ENCODE data around the gene IHH.

IHH gene

DNA sequence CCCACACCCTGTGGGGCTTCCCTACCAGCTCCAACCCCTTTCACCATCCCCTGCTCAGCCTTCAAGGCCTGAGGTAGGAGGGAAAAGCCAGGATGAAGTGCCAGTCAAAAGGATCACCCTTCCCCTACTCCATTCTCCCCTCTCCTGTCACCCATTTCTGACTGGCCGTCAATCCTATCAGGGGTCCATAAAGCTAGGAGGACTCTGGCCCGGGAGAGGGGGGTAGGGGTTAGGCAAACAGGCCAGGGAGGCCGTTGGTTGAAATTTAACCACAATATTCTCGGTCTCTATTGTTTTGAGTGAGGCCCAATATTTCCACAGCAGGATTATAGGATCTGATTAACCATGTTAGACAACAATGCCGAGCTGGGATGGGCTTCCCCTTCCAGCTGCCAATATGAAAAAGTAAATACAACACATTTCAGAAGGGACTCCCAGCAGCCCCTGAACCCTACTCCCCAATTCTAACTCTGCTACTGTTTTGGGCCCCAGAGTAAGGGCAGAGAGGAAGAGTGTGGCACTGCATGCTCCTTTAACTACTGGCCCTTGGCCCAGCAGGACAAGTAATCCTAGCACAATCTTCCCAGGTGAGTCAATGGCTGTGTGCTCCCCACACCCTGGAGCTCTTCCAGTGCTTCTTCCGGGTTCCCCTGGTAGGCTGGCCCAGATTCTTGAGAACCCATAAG is 10.6 kb upstream of the IHH start:
- Mint-ChIP-seq H3K4me3 (no peak overlapping the region), H3K4me1 (no peaks in the 10 kb centered on the region), H3K27me3 (no peaks in the 10 kb centered on the region), H3K36me3 (ENCODE audit: insufficient read depth) (peaks cover 2% of the 10 kb centered on the region), H3K27ac (ENCODE audit: low read depth) (no peak overlapping the region), H3K9me3 (no peaks in the 10 kb centered on the region)
- ATAC-seq (replicated peaks; ENCODE audit: extremely low read depth, poor library complexity, severe bottlenecking) (no peak), DNase-seq (ENCODE audit: low spot score in 2 of 2) (no peak)

DNA sequence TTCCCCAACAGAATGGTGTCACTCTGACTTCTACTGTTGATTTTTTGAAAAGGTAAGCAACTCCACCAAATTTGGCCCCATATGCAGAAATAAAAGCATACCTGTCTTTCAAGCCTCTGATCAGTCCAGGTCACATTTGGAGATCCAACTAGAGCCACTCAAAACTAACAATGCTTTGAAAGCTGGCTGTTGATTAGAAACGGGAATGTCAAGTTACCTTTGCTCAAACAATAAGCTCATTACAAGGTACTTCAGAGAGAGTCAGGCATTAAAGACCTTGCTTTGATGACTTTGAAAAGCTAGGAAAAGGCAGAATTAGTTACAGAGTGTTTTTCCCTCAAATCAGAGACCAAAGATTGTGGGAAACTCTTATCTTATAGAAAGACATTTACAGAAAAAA is 4.8 kb upstream of the IHH start:
- ATAC-seq (replicated peaks; ENCODE audit: extremely low read depth, poor library complexity, severe bottlenecking): no peak
- DNase-seq (ENCODE audit: low spot score in 2 of 2): no peak
- Mint-ChIP-seq H3K36me3 (ENCODE audit: insufficient read depth) (no peaks in the 10 kb centered on the region), H3K9me3 (no peaks in the 10 kb centered on the region), H3K4me3 (no peak overlapping the region), H3K27me3 (peaks cover 26% of the 10 kb centered on the region), H3K27ac (ENCODE audit: low read depth) (no peak overlapping the region), H3K4me1 (no peaks in the 10 kb centered on the region)

DNA sequence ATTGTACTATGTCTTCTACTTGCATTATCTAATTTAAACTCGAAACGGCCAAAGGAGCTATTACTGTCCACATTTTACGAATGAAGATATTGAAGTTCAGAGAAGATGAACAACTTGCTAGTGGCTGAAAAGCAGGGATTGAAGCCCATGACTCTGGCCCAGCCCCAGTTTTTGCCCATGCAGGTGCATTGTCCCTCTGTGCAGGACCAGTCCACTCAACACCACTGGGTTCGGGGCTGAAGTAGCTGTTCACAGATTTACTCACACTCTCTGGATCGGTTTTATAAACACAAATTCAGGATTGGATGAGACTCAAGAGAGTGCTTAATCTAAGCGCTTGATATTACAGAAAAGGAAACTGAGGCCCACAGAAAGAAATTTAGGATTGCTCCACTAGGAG is 1.4 kb upstream of the IHH start:
- Mint-ChIP-seq H3K4me3 (no peak overlapping the region), H3K4me1 (peaks cover 22% of the 10 kb centered on the region), H3K9me3 (no peaks in the 10 kb centered on the region), H3K27me3 (peaks cover 57% of the 10 kb centered on the region), H3K27ac (ENCODE audit: low read depth) (no peak overlapping the region), H3K36me3 (ENCODE audit: insufficient read depth) (peaks cover 1% of the 10 kb centered on the region)
- ATAC-seq (replicated peaks; ENCODE audit: extremely low read depth, poor library complexity, severe bottlenecking): no peak
- DNase-seq (ENCODE audit: low spot score in 2 of 2): no peak

DNA sequence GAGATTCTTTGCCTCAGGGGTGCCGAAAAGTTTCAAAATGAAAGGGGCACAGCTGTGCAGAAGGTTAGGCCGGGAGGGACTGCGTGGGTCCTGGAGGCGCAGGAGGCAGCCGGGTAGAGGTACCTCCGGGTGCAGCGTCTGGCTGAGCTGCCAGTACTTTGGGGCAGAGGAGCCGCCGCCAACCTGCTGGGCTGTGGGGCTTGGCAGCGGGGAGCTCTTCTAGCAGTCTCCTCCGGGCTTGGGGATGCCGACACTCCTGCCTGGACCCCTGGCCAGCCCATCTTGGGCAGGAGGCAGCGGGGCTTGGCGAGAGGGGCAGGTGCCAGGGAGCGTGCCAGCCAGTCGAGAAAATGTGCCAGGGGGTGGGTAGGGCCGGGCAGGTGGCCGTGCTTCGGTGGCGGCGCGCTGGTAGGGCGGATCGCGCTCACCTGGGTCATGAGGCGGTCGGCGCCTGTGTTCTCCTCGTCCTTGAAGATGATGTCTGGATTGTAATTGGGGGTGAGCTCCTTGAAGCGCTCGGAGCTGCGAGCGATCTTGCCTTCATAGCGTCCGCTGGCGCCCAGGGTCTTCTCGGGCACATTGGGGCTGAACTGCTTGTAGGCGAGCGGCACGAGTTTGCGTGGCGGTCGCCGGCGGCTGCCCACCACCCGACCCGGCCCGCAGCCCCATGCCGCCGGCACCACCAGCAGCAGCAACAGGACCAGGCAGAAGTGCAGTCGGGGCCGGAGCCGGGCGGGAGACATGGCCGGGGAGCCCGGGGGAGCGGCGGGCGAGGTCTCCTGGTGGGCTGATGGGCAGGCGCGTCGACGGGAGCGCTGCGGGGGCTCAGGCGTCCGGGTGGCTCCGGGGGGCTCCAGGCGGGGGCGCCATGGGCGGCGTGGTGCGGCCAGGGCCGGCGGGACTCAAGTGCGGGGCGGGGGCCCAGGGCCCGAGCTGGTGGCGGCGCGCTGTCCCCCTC is 717 bp downstream of the IHH start:
- Mint-ChIP-seq H3K36me3 (ENCODE audit: insufficient read depth) (peaks cover 3% of the 10 kb centered on the region), H3K27ac (ENCODE audit: low read depth) (no peak overlapping the region), H3K9me3 (no peaks in the 10 kb centered on the region), H3K4me1 (peaks cover 22% of the 10 kb centered on the region), H3K27me3 (peaks cover 77% of the 10 kb centered on the region), H3K4me3 (peak overlapping the region; percentile 58)
- ATAC-seq (replicated peaks; ENCODE audit: extremely low read depth, poor library complexity, severe bottlenecking) (no peak), DNase-seq (ENCODE audit: low spot score in 2 of 2) (no peak)

GRCh38 chr2:219059375-219059724 is 1.4 kb downstream of the IHH start:
- DNase-seq (ENCODE audit: low spot score in 2 of 2) (no peak), ATAC-seq (replicated peaks; ENCODE audit: extremely low read depth, poor library complexity, severe bottlenecking) (no peak)
- Mint-ChIP-seq H3K4me1 (peaks cover 22% of the 10 kb centered on the region), H3K27ac (ENCODE audit: low read depth) (no peak overlapping the region), H3K27me3 (peaks cover 77% of the 10 kb centered on the region), H3K36me3 (ENCODE audit: insufficient read depth) (peaks cover 3% of the 10 kb centered on the region), H3K4me3 (peak overlapping the region; percentile 58), H3K9me3 (no peaks in the 10 kb centered on the region)

DNA sequence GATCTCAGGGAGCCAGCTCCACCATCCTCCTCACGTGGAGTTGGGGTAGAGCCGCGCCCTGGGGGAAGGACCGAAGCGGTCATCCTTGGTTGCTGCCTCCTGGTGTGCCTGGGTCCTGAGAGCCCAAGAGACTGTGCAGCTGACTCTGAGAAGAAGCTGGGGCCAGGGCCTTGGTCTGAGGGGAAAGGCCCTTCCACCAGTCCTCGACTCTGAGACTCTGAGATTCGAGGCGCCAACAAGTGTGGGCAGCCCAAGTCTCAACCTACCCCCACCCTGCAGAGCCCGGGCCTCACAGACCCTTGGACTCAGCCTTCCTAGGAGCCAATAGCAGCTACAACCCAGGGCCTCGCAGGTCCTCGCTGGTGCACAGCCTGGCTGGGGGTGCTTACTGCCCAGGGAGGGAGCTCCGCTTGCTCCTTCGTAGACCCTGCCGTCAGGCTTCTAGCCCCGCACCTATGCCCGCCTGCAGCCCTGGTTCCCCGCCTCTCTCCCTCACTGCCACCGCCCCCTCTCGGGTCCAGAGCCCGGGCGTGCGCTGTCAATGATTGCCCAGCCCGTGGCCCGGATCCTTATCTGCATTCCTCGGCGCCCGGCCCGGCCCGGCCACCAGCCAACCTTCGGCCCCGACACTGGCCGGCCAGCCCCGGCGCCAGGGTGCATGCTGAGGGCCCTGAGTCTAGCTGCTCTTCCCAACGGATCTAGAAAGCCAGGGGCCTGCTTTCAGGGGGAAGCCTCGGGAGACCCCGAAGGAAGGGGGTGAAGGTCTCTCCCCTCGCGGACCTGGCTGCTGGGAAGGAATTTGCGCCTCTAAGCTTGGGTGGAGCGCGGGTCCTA is 2.0 kb downstream of the IHH start:
- Mint-ChIP-seq H3K27me3 (peaks cover 77% of the 10 kb centered on the region), H3K4me1 (peaks cover 22% of the 10 kb centered on the region), H3K4me3 (peak overlapping the region; percentile 58), H3K9me3 (no peaks in the 10 kb centered on the region), H3K36me3 (ENCODE audit: insufficient read depth) (peaks cover 3% of the 10 kb centered on the region), H3K27ac (ENCODE audit: low read depth) (no peak overlapping the region)
- ATAC-seq (replicated peaks; ENCODE audit: extremely low read depth, poor library complexity, severe bottlenecking) (no peak), DNase-seq (ENCODE audit: low spot score in 2 of 2) (no peak)

DNA sequence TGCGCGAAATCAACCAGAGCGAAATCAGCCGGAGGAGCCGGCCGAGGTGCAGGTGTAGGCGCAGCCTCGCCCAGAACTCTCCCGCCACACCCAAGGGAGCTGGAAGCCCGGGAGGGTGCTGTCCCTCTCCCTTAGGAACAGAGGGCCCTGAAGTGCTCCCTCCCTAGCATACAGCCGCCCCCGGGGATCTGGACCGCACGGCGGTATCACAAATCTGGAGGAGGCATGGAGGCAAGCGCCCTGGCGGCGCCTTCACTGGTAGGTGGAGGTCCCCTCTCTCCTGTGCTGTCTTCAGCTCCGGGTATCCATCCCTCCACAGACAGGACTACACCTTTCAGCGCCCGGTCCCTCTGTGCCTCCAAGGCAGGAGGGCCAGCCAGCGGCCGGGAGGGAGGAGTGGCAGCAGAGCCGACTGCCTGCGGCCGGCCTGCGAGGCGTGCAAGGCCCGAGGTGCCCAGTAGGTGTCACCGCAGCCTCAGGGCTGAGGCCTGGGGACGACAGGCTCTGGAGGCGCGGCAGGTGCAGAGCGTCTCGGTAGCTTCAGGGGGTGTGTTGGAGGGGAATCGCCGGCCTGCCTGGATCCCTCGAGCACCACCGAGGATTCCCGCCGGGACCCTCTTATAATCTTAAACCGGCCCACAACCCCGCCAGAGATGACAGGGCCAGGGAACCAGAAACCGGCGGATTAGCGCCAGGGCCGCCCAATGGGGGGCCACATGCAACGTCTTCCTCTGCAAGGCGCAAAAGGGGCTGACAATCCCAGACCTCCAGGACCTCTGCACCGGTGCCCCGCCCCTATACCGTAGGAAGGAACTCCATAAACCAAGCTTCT is 2.8 kb downstream of the IHH start:
- H3K4me3 Mint-ChIP-seq: peak overlapping the region; percentile 49
- peaks cover 71% of the 10 kb centered on the region for H3K27me3 Mint-ChIP-seq
- H3K36me3 Mint-ChIP-seq (ENCODE audit: insufficient read depth): peaks cover 3% of the 10 kb centered on the region
- ATAC-seq (replicated peaks; ENCODE audit: extremely low read depth, poor library complexity, severe bottlenecking) (peak; percentile 82), DNase-seq (ENCODE audit: low spot score in 2 of 2) (peak; percentile 61 to 71)
- H3K9me3 Mint-ChIP-seq: no peaks in the 10 kb centered on the region
- H3K27ac Mint-ChIP-seq (ENCODE audit: low read depth): no peak overlapping the region
- peaks cover 22% of the 10 kb centered on the region for H3K4me1 Mint-ChIP-seq

GRCh38 chr2:219056896-219057708 is 3.6 kb downstream of the IHH start:
- ATAC-seq (replicated peaks; ENCODE audit: extremely low read depth, poor library complexity, severe bottlenecking) (no peak), DNase-seq (ENCODE audit: low spot score in 2 of 2) (no peak)
- Mint-ChIP-seq H3K27me3 (peaks cover 71% of the 10 kb centered on the region), H3K36me3 (ENCODE audit: insufficient read depth) (peaks cover 3% of the 10 kb centered on the region), H3K4me1 (peaks cover 22% of the 10 kb centered on the region), H3K27ac (ENCODE audit: low read depth) (no peak overlapping the region), H3K9me3 (no peaks in the 10 kb centered on the region), H3K4me3 (no peak overlapping the region)

DNA sequence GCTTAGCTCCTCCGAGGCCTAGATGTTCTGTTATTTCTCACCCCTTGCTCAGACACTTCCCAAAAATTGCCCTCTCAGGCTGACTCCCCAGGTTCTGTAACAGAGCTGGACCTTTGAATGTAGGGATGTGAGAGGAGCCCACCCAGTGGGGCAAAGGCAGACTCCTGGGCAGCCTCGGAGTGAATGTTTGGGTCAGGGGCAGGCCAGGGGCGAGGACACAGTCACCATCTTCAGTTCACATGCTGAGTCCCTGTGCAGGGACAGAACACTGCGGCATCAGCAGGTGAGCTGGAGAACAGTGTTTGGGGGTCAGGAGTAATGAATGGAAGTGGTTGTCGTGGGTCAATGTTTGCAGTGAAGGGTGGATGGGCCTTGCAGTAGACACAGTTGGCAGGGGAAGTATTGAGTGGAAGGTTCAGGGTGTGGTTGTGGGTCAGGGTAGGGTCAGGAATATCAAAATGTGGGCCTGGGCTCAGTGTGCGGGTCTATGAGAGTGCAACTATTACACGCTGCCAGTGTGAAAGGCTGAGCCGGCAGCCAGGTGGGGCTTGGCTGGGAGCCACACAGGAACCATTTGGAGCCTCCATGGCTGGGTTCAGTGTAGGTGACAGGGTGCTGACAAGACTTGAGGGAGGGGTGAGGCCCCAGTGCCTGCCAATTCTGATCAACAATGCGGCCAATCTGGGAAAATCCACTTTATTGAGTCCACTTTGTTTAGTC is 4.4 kb downstream of the IHH start:
- no peak overlapping the region for H3K4me3 Mint-ChIP-seq
- H3K4me1 Mint-ChIP-seq: peaks cover 22% of the 10 kb centered on the region
- H3K27me3 Mint-ChIP-seq: peaks cover 68% of the 10 kb centered on the region
- no peak overlapping the region for H3K27ac Mint-ChIP-seq (ENCODE audit: low read depth)
- no peak for DNase-seq (ENCODE audit: low spot score in 2 of 2)
- peaks cover 3% of the 10 kb centered on the region for H3K36me3 Mint-ChIP-seq (ENCODE audit: insufficient read depth)
- no peak for ATAC-seq (replicated peaks; ENCODE audit: extremely low read depth, poor library complexity, severe bottlenecking)
- no peaks in the 10 kb centered on the region for H3K9me3 Mint-ChIP-seq

DNA sequence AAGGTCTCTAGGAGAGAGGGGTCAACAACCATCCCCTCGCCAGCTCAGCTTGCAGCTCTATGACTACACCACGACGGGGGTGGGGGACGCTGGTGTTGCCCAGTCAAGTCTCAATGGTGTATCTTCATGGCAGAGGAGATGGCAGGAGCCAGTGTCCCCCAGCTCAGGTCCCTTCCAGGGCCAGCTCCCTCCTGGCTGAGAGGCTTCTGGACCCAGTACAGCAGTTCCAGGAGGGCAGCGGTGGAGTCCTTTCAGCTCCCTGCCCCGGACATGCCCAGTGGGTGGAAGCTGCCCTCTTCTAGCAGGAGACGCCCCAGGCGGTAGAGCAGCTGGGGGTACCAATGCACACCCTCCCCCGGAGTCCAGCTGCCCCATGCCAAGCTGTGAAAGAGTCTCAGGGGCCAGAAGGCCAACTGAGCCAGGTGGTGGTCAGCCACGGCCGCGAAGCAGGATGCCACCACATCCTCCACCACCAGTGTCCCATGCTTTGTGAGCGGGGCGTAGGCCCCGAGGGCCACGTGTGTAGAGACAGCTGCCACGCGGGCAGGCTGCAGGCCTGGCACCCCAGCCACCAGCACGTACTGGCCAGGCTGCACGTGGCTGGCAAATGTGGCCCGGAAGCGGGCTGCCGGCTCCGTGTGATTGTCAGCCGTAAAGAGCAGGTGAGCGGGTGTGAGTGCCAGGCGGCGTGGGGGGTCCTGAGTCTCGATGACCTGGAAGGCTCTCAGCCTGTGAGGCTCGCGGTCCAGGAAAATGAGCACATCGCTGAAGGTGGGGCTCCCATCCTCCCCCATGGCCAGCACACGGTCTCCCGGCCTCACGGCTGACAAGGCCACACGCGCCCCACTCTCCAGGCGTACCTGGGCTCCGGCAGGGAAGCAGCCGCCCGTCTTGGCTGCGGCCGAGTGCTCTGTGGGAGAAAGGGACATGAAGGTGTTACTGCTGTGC is 5.5 kb downstream of the IHH start:
- Mint-ChIP-seq H3K27ac (ENCODE audit: low read depth) (no peak overlapping the region), H3K27me3 (peaks cover 74% of the 10 kb centered on the region)
- DNase-seq (ENCODE audit: low spot score in 2 of 2): no peak

More for the DNA sequence above, 5.5 kb downstream of the IHH start:
- no peak for ATAC-seq (replicated peaks; ENCODE audit: extremely low read depth, poor library complexity, severe bottlenecking)
- Mint-ChIP-seq H3K9me3 (no peaks in the 10 kb centered on the region), H3K4me3 (no peak overlapping the region), H3K4me1 (peaks cover 21% of the 10 kb centered on the region), H3K36me3 (ENCODE audit: insufficient read depth) (peaks cover 3% of the 10 kb centered on the region)

All from central memory CD8-positive, alpha-beta T cell (primary cell).